B cell (primary cell): ENCODE measurements around the gene PTPRN2.

Source experiments
- CTCF ChIP-seq: fragments of 200-600 bp; IDR thresholded peaks from one replicate; pipeline ENCODE4 v1.8.0; 2022; ENCODE audit warnings: antibody characterized with exemption, mild to moderate bottlenecking
- EZH2 ChIP-seq: IDR thresholded peaks from 2 replicates; pipeline ENCODE4 v1.6.1; 2012; ENCODE audit warnings: borderline replicate concordance, low read depth, mild to moderate bottlenecking, moderate library complexity, low read length; ENCODE audit not compliant: insufficient read depth, poor library complexity, severe bottlenecking

- TF ChIP-seq CTCF (no peak), EZH2 (no peak)
Measured at GRCh38 chr7:157684157-157684908, 903.3 kb downstream of the PTPRN2 start.
